HG02981 (cell line): ENCODE results near the gene BPIFB3.
"Not testable (repeated sequence)": the region's sequence is repeated elsewhere in the genome, so short reads cannot be mapped to it uniquely, and the experiment has no call there.

Experiments
- ATAC-seq: cut with Tn5 transposase; IDR thresholded peaks from one replicate; pipeline ENCODE4 v1.9.1; 2021; ENCODE audit warnings: mild to moderate bottlenecking, moderate library complexity; ENCODE audit not compliant: unreplicated experiment

Gene BPIFB3

DNA sequence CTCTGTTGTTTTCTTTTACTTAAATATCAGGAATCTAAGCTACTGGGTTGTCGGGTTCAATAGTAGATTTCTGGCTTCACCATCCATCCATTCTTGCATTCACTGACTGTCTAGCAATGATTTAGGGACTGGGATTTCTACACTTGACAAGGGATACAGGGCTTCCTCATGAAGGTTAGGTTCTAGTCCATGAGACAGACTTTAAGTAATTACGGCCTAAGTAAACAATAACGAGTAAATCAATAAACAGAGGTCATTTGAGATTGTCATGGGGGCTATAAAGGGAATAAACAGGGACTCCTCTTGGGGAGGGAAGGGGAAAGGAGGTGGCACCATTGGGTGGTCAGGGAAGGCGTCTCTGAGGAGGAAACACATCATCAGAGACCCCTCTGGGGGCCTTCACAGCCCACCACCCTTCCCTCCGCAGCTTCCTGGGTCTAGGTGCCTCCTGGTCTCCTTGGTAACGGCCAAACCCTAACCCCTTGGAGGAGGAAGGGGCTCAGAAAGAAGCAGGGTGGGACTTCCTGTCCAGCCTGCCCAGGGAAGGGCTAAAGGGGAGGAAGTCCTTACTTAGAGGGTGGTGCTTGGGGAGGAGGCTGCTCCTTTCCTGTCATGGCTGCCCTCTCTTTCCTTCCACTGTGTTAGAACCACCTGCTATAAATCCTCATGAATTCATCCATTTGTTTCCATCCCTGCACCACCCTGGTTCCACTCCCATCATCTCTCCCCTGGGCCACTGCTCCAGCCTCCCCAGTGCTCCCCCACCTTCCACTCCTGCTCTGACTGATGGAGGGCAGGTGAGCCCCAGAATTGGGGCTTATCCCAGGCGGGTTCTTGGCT lies 59.1 kb downstream of the BPIFB3 start:
- no peak for ATAC-seq

DNA sequence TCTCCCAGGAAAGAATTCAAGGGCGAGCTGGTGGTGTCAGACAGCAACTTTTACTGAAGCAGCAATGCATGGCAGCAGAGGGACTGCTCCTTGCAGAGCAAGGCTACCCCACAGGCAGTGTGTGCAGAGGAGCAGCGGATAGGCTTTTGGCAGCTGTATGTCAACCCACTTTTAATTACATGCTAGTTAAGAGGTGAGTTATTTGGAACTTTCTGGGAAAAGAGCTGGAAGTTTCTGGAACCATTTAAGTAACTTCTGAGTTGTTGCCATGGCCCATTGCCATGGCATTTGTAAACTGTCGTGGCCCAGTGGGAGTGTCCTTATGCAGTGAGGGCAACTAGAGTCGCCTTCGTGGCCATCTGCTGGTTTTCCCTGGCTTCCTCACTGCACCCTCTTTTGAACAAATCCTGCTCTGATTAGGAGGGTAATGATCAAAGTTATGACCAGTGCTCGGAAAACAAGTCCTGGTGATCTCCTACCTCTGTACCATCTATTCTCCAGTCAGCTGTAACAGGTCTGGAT lies 59.7 kb downstream of the BPIFB3 start:
- ATAC-seq = no peak

DNA sequence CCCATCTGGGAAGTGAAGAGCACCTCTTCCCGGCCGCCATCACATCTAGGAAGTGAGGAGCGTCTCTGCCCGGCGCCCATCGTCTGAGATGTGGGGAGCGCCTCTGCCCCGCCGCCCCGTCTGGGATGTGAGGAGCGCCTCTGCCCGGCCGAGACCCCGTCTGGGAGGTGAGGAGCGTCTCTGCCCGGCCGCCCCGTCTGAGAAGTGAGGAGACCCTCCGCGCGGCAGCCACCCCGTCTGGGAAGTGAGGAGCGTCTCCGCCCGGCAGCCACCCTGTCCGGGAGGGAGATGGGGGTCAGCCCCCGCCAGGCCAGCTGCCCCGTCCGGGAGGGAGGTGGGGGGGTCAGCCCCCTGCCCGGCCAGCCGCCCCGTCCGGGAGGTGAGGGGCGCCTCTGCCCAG lies 61.8 kb downstream of the BPIFB3 start:
- ATAC-seq = not testable (repeated sequence)

DNA sequence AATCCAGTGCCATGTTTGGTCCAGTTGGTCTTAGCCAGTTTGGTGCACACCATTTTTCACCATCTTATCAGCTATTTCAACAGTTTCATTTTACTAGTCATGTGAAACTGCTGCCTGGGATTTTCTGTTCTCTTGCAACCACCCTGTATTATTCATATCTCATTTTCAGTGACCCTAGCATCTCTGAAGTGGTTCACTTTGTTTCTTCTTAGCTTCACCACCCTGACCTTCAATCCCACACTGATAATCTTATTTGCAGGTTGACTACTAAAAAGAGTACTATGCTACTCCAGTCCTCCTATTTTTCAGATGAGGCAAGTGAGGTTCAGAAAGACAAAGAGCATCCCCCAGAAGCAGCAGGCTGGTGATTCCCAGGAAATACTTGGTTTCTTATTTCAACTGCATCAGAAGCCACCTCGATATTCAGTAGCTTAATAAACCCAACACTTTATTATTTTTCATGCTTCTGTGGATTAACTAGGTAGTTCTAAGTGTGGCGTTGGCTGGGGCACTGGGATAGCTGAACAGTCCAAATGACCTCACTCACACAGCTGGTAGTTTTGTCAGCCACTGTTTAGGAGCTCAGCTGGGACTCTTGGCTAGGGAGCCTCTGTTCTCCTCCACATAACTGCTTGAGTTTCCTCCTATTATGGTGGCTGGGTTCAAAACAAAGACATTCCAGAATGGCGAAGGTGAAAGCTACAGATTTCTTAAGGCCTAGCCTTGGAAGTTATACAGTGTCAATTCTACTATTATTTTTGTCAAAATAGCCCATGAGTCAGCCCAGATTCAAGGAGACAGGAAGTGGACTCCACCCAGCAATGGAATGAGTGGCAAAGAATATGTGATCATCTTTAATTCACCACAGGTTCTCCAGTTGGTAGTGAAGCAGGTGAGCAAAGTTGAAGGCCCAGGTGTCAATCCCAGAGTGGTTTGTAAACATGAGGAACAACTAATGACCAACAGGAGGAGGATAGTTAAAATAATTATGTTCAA lies 66.3 kb downstream of the BPIFB3 start:
- ATAC-seq = no peak

DNA sequence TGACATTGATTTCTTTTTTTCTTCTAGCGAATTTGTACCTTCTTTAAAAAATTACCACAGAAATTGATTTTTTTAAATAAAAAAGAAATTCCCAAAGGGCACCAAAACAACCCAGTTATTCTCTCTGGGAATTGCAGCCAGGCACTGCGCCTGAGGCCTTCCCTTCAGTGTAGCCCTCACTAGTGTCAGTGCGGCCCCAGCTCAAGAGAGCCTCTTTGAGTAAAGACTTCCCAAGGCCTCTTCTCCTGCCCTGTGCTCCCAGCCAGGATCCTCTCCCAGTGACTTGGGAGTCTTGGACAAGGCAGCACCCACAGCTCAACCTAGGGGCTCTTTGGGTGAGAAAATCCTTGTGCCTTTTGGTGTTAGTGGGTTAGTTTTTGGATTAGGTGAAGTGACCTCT lies 67.2 kb downstream of the BPIFB3 start:
- no peak for ATAC-seq

DNA sequence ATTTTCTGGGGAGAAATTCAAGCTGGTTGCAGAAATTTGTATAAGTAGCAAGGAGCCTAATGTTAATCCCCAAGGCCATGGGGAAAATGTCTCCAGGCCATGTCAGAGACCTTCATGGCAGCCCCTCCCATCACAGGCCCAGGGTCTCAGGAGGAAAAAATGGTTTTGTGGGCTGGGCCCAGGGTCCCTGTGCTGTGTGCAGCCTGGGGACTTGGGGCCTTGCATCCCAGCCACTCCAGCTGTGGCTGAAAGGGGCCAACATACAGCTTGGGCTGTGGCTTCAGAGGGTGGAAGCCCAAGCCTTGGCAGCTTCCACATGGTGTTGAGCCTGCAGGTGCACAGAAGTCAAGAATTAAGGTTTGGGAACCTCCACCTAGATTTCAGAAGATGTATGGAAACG lies 68.6 kb downstream of the BPIFB3 start:
- not testable (repeated sequence) for ATAC-seq
